D341Med (cell line): ENCODE measurements around the gene CDADC1.
"Not testable (repeated sequence)": the region's sequence is repeated elsewhere in the genome, so short reads cannot be mapped to it uniquely, and the experiment has no call there.

Experiments
- DNase-seq: peaks from one replicate; pipeline ENCODE4 v3.0.0; 2012; ENCODE audit warnings: low spot score

CDADC1 gene

DNA sequence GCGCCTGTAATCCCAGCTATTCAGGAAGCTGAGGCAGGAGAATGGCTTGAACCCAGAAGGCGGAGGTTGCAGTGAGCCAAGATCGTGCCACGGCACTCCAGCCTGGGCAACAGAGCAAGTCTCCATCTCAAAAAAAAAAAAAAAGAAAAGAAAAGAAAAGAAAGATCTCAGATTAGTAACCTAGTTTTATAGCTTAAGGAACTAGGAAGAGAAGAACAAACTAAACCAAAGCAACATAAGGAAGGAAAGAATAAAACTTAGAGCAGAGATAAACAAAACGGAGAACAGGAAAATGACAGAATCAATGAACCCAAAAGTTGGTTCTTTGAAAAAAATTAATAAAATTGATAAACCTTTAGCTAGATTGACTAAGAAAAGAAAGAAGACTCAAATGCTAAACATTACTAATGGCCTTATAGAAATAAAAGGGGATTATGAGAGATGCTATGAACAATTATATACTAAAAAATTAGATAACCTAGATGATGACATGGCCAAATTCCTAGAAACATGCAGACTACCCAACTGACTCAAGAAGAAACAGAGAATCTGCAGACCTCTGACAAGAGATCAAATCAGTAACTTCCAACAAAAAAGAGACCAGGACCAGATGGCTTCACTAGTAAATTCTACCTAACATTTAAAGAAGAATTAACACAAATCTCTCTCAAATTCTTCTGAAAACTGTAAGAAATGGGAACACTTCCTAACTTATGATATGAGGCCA is 68.2 kb downstream of the CDADC1 start:
- no peak for DNase-seq

- DNase-seq: no peak
Measured at GRCh38 chr13:49319551-49319950, 71.8 kb downstream of the CDADC1 start.

GRCh38 chr13:49319951-49320350 is 72.2 kb downstream of the CDADC1 start:
- DNase-seq: no peak

DNA sequence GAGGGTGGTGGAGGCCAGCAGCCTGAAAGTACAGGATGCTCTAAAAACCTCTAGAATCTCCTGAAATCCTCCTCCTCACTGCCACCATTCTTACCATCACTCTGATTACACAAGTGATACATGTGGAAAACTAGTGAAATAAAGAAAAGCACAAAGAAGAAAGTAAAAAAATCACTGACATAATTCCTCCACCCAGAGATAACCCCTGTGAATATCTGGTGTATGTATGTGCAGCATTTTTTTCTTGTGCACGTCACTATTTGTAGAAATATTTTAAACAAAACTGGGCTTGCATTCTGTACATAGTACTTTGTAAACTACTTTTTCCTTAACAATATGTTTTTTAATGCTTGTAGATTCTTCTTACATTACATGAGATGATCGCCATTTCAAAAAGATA is 73.2 kb downstream of the CDADC1 start:
- DNase-seq: no peak

DNA sequence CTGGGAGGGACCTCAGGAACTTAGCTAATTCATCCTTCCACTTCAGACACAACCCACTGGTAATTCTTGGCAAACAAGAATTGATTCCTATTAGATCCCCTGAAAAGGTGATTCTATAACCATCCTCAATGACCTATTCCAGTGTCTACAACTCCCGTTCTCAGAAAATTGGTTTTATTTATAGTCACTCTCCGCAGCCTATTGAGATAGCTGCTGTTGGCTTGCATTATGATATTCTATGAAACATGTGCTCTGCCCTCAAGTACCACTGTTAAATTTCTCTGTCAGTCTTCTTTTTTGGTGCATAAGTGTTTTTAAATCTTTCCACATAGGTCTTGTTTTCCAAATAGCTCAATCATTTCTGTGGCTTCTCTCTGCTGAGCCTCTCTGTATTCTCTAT is 75.0 kb downstream of the CDADC1 start:
- no peak for DNase-seq

GRCh38 chr13:49323344-49323743 is 75.6 kb downstream of the CDADC1 start:
- DNase-seq: no peak

GRCh38 chr13:49326222-49326917 is 78.6 kb downstream of the CDADC1 start:
- DNase-seq: no peak

- DNase-seq: not testable (repeated sequence)
Measured at GRCh38 chr13:49327145-49327544, 79.4 kb downstream of the CDADC1 start.

GRCh38 chr13:49329831-49330545 is 82.3 kb downstream of the CDADC1 start:
- no peak for DNase-seq

- no peak for DNase-seq
Measured at GRCh38 chr13:49330546-49330864, 82.8 kb downstream of the CDADC1 start.

GRCh38 chr13:49336655-49337054 is 88.9 kb downstream of the CDADC1 start:
- no peak for DNase-seq

DNA sequence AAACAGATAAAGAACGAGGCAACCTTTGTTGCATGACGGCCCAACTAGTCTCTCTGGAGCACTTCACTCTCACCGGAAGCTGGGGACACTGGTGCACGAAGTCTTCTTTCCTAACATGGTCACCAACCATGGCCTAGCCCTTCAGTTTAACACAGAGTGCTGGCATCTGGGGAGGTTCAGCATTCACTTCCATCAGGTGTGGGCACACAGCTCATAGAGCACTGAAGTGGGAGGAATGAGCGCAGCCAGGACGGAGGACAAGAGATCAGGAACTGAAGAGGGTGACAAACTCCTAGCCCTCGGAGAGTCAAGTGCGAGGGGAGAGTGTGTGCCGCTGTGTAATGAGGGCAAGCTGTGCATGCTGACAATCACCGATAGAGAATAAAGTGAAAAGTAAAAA is 92.4 kb downstream of the CDADC1 start:
- no peak for DNase-seq

- DNase-seq: no peak
Measured at GRCh38 chr13:49341517-49341916, 93.8 kb downstream of the CDADC1 start.

DNA sequence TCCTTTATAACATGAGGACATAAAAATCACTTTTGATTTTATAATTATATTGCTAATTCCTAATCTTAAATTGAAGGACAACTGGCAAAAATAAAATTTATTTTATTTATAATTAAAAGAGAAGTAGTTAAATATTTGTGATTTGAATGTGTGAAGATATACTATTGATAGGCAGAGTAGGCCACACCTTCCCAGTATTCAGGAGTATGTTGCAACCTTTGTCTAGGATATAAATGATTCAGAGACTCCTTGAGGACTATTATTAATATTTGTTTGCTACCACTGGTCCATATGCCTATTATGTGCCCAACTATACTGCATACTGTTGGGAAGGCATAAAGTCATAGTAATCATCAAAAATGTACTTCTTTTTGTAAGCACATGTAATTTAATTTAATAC is 94.2 kb downstream of the CDADC1 start:
- DNase-seq: no peak

DNA sequence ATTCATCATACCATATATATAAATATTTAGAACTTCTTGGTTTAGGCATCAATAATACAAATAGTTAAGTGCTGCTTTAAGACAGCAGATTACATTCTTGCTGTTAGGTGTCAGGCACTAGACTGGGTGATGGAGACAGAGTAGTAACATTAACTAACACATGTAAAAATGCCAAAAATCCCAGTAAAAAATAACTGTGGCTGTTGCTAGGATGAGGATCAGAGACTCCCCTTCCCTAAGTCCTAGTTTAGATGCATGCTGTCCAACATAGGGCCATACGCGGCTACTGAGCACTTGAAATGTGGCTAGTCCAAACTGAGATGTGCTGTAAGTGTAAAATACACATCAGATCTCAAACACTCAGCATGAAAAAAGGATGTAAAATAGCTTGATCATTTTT is 94.7 kb downstream of the CDADC1 start:
- DNase-seq: no peak
